ENCODE results near the gene IFRD2. TPM values are rescaled to one million over a fixed set of nuclear protein-coding genes. Genes with fewer than 3 reads are reported as not detected.

IFRD2 gene
- total RNA-seq, 1 donor from 2014 or later = 77.0 TPM

DNA sequence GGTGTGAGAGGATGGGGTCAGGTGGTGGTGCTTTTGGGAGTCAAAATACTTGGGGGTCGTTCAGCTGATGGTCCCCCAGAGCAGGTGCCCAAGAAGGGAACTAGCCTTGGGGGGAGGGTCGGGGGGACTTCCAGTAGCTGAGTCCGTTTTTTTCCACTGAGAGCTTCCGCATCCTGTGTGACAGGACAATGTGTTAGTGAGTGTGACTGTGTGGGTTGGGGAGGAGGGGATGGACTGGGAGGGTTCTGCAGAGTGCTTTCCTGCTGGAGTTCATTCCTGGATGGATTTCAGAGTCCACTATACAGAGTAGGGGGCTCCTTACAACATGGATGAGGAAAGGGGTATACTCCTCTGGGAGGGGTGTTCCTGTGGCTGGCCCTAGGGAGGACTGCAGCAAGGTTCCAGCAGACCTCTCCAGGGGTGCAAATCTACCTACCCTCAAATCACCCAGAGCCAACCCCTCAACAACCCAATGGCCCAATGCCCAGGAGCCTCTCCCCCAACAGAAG, 30.9 kb upstream of the IFRD2 start:
- H3K9me3 ChIP-seq = no peaks in the 10 kb centered on the region
- DNase-seq (no peak), ATAC-seq (no peak)
- H3K36me3 ChIP-seq = peaks cover 26% of the 10 kb centered on the region
- no peak for TF ChIP-seq CTCF (IDR thresholded peaks at IDR 0.05)
- H3K4me1 ChIP-seq = peaks cover 60% of the 10 kb centered on the region
- H3K27me3 ChIP-seq = no peaks in the 10 kb centered on the region
- intact Hi-C loops (cut with DNase I) = no loop called here
- peak overlapping the region; percentile 66 for H3K4me3 ChIP-seq
- peak overlapping the region; percentile 98 for H3K27ac ChIP-seq

- no peak for TF ChIP-seq CTCF (IDR thresholded peaks at IDR 0.05)
- Histone ChIP-seq H3K4me1 (peaks cover 64% of the 10 kb centered on the region), H3K36me3 (peaks cover 32% of the 10 kb centered on the region), H3K4me3 (peak within 1 kb of the TSS; percentile 66), H3K27ac (peak within 1 kb of the TSS; percentile 98), H3K9me3 (no peaks in the 10 kb centered on the region), H3K27me3 (no peaks in the 10 kb centered on the region)
- DNase-seq = peak; percentile 77
- peak; percentile 1 for ATAC-seq
- intact Hi-C loops (cut with DNase I) = no loop called here
Observed at GRCh38 chr3:50322386-50323091, 30.3 kb upstream of the IFRD2 start, which contains the start of gene HYAL2. Gene HYAL2 (minus strand): TSS chr3:50322745. CDS start chr3:50320489, 2,256 bp downstream.

GRCh38 chr3:50322115-50322385, 29.8 kb upstream of the IFRD2 start:
- H3K27ac ChIP-seq = peak overlapping the region; percentile 98
- peaks cover 37% of the 10 kb centered on the region for H3K36me3 ChIP-seq
- H3K4me3 ChIP-seq = peak overlapping the region; percentile 66
- H3K4me1 ChIP-seq = peaks cover 64% of the 10 kb centered on the region
- no peaks in the 10 kb centered on the region for H3K9me3 ChIP-seq
- TF ChIP-seq CTCF (IDR thresholded peaks at IDR 0.05) = no peak
- no peak for ATAC-seq
- DNase-seq = no peak
- H3K27me3 ChIP-seq = no peaks in the 10 kb centered on the region
- intact Hi-C loops (cut with DNase I) = no loop called here

DNA sequence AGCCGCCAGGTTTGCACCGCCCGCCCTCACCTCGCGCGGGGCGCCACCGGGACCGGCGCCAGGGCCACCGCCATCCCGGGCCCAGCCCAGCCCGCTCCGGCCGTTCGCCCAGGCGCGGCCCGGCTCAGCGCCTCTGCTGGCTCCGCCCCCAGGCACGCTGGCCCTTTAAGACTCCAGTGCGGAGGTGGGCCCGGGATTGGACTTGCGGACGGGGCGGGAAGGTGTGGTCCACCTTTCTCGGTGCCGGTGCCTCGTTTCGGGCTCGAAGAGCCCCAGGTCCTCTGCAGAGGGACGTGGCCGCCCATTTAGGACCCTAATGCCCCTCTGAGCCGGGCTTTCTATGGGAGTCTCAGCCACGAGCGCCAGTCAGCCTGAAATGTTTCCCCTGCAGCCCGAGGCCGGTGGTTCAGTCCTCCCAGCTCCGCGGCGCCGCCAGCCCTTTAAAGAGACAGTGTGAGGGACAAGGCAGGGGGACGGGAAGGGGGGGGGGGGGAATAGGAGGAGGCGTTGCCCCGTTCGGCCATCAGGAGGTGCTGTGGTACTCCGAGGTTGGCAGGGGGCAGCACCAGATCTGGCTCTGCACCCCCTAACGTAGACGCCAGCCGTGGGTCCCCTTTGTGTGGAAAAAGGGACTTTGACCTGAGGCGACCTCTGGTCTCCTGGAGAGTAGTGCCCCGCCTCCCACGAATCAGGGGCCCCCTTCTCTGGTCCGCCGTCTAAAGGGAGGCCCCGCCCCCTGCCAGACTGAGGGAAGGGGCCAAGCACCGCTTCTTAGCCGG, 29.3 kb upstream of the IFRD2 start:
- Histone ChIP-seq H3K4me3 (peak overlapping the region; percentile 66), H3K36me3 (peaks cover 40% of the 10 kb centered on the region), H3K4me1 (peaks cover 66% of the 10 kb centered on the region), H3K9me3 (no peaks in the 10 kb centered on the region), H3K27me3 (no peaks in the 10 kb centered on the region), H3K27ac (peak overlapping the region; percentile 98)
- peak; percentile 58 for TF ChIP-seq CTCF (IDR thresholded peaks at IDR 0.05)
- peak; percentile 95 for DNase-seq
- intact Hi-C loops (cut with DNase I) = no loop called here
- ATAC-seq = peak; percentile 78

GRCh38 chr3:50320853-50321335, 28.7 kb upstream of the IFRD2 start:
- intact Hi-C loops (cut with DNase I) = no loop called here
- H3K4me1 ChIP-seq = peaks cover 72% of the 10 kb centered on the region
- DNase-seq (peak; percentile 92), ATAC-seq (peak; percentile 66)
- peak overlapping the region; percentile 98 for H3K27ac ChIP-seq
- H3K4me3 ChIP-seq = peak overlapping the region; percentile 66
- H3K9me3 ChIP-seq = no peaks in the 10 kb centered on the region
- TF ChIP-seq CTCF (IDR thresholded peaks at IDR 0.05) = no peak
- H3K27me3 ChIP-seq = no peaks in the 10 kb centered on the region
- H3K36me3 ChIP-seq = peaks cover 39% of the 10 kb centered on the region

All from upper lobe of right lung (tissue), 1 donor.